NCI-H146 treated with DMSO at 0.1 percent for 48 hours (cell line): ENCODE data around the gene NTN1.

ENCODE experiments used
- DNase-seq: peaks from one replicate; lab custom pipeline; 2025; ENCODE audit not compliant: unreplicated experiment; lab: John Stamatoyannopoulos, UW

The NTN1 gene

DNA sequence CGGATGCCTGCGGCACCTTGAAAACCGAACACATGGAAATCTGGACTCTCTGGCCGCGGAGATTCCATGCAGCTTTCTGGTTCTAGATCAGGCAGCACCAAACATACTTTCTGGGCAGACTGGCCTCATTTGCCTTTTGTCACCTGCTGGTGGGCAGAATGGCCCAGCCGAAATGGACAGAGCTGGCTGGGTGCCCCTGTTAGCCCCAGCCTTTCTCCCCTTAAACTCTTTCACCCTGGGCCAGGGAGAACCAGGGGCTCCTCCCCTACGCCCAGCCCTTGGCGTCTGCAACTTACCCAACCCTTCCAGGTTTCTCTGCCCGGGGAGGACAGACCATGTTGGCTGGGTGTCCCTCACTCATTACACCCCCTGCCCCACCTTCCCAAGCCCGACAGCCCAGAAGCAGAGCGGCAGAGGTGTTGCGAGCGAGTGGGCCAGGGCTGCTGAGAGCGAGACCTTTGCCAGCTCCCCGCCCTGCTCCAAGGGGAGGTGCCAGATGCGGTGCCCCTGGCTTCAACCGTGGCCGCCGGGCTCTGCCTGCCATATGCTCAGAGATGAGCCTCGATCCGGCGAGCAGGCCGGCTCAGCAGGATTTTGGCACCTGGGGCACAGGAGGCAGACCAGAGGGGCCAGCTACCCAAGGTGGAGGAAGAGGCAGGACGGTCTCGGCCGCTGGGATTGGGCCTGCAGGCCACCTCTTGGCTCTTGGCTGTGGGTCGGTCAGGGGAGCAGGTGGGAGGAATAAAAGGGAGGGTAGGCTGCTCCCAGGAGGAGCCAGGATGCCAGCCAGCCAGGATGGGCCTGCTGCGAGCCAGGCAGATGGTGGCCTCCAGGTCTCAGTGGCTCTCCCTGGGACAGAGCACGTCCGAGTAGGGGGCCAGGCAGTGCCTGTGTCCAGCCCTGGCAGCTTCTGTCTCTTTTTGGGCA lies 191.3 kb downstream of the NTN1 start:
- no peak for DNase-seq

DNA sequence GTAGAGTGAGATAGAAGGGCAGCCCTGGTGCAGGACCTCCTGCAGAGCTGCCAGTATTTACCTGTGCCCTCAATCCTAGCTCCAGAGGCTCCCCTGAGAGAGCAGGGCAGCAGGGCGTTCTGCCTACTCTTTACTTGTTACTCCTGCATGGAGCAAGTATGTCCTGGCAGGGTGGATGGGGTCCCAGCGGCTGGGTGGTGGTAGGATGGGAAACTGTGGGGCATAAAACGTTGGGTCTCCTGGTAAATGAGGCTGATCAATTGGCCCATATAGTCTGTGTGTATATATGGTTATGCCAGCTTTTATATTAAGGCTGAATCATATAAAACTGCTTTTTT lies 192.0 kb downstream of the NTN1 start:
- DNase-seq = no peak

DNA sequence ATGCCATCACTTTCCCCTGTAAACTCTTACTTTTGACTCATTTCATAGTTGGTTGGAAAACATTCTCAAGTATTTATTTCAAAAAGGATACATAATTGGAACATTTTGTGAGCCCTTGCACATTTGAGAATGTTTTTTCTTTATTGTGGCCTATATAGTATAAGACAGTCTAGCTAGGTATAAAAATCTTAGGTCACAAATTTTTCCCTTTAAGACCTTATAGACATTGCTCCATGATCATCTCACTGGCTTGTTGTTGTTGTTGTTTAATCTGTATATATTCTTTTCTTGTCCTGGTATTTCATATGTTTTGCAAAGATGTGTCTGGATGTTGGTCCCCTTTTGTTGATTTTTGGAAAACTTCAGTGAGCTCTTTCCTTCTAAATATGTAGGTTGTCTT lies 194.2 kb downstream of the NTN1 start:
- DNase-seq = no peak

DNA sequence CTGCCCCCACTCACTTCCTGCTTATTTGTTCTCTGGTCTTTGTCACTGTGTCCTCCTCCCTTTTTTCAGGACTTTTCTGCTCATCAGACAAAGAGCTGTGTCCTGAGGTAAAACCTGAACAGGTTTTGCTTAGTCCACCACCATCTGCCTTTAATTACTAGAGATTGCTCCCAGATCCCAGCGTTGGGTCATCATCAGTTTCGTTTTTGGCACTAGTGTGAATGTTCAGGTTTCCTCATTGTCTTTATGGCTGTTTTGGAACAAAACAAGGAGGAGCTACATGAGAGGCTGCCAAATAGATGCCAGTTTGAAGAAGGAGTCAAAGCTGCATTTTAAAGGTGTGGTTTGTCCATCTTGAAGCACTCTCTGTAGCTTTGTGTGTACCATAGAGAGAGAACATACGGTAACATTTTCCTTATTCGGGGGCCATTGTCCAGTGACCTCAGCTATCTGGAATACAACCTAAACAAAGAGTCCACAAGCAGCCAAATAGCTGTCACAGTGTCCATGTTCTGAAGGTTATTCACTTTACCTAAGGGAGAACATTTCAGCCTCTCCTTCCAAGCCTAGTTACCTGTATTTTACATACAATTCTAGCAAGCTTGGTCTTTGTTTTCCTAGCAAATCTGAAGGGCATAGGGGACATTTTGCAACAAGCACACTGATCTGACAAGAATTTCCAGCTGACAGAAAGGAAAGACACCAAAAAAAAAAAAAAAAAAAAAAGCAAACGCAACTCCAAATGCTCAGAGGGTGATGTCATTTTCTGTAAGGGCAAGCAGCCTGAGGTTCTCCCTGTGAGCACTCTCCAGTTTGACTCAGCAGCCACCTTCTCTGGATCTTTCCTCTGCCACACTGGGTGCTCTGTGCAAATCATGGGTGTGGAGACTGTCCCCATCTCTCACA lies 196.1 kb downstream of the NTN1 start:
- peak; percentile 9 for DNase-seq

DNA sequence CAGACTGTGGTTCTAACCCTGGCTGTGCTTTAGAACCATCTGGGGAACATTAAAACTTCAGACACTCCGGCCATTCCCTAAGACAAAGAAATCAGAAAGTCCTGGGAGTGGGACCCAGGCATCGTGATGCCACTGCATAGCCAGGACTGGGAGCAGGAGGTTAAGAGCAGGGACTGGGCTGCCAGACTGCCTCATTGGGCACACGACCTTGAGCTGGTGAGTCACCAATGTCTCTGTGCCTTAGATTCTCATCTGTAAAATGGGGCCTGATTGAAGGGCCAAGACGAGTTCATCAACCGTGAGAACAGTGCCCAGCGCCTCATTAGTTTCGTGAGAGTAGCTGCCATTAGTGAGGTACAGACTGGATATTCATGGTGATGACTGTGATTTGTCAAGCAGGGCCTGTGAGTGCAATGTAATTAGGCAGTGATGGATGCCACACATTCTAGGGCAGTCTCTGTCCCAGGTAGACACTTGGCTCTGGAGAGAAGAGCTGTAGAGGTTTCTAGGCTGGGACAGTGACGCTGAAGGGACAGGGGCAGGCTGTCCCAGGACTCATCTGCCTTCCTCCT lies 196.8 kb downstream of the NTN1 start:
- no peak for DNase-seq

DNA sequence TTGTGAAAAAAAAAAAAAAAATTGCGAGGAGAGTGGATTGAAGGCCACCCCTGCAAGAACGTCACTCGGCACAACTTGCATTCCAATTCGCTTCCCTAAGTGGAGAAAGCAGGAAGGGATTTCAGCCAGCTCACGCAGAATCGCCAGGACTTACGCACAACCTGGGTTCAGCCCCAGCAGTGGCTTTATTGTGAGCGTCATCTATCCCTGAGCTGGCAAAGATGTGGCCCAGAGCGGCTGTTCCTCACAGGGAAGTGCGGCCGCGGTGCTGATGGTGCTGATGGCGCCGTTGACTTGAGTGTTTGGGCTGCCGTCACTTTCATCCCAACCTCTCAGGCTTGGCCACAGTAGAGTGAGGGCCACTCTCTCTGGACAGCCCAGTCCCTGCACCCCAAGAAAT lies 197.6 kb downstream of the NTN1 start:
- DNase-seq = no peak

DNA sequence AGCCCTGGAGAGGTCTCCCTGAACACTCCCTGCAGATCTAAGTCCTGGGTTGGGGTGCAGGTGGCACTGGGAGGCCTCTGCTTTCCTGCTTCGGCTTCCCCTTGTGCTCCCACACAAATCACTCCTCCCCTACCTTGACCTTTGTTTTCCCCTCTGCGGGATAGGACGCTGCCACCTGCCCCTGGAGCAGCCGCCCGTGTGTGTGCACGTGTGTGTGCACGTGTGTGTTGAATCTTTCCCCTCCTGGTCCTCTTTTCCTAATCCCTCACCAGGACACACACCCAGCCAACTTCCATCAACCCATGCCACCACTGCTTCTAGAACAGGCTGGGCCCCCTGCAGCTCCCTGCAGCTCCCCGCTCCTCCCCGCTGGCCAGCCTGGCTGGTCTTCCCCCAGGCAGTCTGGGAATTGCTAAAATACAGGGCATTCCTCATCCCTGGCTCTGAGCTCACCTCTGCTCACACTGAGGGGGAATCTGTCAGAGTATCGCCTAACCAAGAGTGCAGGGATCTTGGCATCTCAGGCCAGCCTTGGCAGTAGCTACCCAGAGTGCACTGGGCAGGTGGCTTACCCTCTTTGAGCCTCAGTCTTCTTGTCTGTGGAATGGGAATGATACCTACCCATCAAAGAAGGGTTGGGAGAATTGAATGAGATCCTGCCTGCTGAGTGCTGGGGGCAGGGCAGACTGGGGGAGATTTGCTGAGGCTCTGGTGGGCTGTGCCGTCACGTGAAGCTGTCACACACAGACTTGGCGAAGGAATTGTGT lies 198.5 kb downstream of the NTN1 start:
- no peak for DNase-seq

DNA sequence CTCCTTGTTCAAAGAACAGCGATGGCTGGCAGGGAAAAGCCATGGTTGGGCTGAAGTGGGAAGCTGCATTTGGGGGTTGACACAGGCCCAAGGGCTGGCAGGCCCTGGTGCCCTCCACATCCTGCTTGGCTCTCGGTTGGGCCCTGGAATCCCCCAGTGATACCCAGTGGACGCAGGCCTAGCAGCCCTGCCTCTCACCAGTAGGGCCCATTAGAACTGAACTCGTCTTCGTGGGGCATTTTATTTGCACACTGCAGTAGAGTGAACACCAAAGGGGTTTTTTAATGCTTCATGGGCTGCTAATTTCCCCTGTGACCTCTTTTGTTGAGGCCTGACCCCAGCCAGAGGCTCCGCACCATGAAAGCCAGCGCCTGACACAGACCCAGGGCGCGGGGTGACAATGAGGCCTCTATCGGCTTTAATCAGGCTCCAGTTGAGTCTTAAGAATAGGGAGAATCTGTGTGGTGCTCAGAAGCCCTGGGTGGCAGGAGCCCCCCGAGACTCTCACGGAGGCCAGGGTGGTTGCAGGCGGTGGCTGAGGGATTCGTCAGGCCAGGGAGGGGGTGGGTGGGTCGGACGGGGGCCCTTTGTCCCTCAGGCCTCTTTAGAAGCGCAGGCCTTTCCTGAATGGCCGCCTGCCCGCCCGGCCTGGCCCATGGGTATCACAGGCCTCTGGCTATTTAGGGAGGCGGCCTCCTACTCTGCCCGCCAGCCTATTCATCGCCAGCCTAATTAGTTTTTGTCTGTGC lies 199.3 kb downstream of the NTN1 start:
- DNase-seq = no peak

DNA sequence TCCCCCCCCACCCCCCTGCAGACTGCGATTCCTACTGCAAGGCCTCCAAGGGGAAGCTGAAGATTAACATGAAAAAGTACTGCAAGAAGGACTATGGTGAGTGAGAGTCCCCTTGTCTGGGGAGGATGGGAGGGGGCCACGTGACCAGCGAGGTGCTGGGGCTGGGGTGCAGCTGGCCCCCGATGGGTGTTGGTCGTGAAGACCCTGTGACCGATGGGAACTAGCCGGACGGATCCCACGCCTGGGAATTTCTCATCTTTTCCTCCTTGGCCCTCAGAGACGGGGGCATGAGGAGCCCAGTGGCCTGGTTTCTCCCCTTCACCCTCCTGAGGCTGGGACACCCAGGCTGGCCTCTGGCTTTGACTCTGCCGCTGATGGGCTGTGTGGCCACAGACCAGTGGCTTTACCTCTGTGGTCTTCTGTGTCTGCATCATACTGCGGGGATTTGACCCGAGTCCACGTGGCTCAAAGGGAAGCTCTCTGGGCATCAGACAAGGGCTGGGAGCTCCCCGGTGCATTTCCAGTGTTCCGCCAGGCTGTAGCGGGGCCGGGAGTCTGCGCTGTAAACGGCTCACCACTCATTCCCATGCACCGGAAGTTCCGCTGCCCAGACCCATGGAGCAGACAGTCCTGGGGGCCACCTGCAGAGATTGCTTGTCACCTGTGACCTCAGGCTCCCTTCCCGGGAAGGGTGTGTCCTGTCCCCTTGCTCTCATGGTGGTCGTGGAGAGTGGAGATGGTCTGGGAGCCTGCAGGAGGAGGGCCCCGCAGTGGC lies 200.0 kb downstream of the NTN1 start:
- DNase-seq = no peak

DNA sequence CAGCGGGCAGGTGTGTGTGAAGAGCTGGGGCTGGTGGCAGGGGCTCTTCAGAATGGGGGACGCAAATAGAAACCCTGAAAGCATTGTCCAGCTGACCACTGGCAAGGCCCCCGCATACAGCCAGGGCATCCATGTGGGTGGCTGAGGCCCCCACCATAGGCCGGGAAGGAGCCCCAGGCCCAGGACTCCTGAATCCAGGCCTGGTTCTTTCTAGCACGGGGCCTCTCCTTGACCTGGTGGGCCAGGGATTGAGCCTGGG lies 200.5 kb downstream of the NTN1 start:
- DNase-seq = no peak

DNA sequence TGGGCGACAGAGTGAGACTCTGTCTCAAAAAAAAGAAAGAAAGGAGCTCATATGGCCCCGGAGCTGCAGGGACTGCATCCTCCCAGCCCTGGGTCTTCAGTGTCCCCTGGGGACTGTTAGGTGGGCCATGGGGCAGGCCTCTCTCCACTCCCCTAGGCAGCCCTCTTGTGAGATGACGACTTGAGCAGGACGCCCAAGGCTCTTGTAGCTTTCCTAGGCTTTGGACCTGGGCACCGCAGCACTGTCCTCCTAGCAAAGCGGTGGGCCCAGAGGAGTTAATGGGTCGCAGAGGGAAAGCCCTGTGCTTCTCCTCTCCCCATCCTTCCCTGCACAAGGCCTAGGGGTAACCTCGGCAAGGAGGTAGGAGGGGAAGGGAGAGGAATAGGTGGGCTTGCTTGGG lies 202.2 kb downstream of the NTN1 start:
- DNase-seq = no peak

DNA sequence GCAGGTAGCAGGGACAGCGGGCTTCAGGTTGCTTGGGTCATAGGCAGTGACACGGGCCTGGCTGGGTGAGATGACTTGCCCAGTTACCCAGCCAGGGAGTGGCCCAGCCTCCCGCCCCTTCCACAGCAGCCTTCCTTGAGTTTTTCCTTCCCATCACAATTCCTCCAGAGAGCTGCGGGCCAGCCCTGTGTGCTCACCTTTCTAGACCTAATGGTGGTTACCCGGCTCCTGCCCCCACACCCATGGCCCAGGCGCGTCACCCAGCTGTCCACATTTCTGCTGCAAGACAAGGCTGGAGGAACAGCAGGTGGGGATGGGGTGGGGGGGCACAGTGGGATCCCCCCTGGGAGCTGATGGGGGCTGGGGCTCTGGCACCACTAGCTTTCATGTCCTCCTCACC lies 203.2 kb downstream of the NTN1 start:
- DNase-seq = no peak

DNA sequence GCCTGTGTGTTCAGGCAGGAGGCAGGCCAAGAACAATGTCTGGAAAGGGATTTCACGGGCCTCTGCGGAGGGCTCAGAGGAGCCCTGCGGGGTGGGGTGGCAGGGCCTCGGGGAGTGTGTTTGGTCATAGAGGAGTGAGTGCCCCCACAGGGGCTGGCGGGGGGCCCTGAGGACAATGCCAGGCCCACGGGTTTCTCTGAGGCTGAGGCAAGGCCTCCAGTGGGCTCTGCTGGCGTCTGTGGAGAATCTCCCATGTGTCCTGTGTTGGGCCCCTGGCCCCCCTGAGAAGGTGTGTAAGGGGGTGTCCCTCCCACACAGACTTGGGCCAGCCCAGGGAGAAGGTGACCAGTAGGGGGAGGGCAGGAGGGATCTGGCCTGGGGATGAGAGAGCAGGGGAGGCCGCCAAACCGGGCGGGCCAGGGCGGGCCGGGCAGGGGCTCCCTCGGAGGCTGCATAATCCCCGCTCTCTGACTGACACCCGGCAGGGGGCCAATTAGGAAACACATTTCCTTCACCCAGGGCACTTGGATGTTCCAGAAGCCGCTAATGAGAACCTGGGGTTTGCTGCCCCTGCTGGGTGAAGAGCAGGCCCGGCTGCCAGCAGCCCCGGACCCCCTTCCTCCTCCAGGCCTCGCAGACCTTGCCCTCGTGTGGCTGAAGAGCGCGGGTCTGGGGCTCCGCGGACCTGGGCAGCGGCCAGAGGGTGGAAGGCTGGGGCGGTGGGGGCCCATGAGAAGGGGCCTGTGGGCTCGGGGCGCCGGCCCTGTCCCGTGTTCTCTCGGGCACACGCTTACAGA lies 204.2 kb downstream of the NTN1 start:
- no peak for DNase-seq

DNA sequence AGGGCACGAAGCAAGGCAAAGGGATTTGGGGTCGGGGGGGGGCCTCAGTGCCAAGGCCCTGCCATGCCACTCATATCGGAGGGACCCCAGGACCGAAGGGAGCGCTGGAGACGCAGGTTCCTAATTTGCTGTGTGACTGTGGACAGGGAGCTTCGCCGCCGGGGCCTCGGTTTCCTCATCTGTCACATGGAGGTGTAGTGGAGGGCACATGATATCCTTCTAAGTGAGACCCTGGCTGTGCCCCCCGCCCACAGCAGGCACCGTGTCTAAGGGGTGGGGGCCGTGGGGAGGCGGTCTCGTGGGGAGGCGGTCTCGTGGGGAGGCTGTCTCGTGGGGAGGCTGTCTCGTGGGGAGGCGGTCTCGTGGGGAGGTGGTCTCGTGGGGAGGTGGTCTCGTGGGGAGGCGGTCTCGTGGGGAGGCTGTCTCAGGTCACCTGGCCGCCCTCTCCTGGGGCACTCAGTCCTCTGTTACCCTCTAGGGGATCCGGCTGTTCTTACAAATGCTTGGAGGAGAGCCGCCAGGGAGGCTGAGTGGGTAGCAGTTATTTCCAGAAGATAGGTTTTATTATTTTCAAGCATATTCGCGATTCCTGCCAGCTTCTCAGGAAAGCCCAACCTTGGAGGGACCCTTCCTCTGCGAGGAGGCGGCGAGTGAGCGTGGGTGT lies 205.0 kb downstream of the NTN1 start:
- DNase-seq = no peak

DNA sequence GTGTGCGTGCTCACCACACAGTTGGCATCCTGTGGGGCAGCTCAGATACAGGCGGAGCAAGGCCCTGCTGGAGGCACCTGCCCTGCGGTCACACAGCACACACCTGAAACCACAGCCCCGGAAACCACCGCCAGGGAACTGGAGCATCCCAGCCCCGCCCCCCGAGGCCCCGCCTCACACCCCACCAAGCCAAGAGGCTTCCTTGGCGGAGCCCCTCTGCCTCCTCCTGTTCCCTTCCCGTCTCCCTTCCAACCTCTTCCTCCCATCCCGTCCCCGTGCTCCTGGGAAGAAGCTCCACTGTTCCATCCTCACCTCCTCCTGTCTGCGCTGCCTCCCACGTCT lies 205.5 kb downstream of the NTN1 start:
- no peak for DNase-seq

DNA sequence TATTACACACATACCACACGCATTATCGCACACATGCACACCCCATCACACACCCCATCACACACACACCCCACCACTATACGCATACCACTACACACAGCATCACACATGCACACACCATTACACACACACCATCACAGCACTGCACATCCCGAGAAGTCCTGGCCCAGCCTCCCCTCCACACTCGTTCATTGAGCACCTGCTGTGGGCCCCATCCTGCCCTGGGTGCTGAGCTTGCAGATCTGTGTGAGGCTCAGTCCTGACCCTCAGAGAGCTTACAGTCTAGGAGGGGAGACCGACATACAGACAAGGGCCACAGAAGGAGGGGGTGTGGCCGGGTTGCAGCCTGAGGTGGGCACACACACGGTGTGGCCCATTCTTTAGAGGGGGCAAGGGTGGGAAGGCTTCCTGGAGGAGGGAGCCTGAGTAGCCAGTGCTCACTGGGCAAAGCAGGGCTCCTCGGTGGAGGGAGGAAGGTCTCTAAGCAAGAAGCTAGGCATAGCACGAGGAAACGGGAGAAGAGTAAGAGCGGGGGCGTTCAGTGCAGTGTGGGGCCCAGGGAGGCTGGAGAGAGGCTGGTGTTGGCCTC lies 206.6 kb downstream of the NTN1 start:
- DNase-seq = no peak

DNA sequence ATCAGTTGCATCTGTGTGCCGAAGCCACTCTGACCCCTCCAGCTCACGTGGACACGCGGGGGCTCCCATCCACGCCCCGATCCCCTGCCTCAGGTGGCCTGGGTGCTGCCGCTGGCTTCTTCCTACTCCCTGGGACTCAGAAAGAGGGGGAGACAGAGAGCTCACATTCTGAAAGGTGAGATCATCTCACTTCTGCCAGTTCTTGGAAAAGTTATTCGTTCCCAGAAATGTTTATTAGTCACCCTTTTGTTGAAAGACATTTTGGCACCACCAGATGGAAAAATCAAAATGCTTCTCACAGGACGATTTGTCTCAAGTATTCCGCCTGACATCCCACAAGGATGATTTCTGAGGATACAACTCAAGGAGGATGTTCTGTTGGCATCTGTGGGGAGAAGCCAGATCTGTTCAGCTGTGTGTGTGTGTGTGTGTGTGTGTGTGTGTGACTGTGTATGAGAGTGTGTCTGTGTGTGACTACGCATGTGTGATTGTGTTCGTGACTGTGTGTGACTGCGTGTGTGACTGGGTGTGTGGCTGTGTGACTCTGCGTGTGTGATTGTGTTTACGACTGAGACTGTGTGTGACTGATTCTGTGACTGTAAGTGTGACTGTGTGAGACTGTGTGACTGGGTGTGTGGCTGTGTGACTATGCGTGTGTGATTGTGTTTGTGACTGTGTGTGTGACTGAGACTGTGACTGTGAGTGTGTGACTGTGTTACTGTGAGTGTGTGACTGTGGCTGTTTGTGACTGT lies 207.3 kb downstream of the NTN1 start:
- no peak for DNase-seq
